ENCODE results near the gene SUN3.

Gene SUN3

DNA sequence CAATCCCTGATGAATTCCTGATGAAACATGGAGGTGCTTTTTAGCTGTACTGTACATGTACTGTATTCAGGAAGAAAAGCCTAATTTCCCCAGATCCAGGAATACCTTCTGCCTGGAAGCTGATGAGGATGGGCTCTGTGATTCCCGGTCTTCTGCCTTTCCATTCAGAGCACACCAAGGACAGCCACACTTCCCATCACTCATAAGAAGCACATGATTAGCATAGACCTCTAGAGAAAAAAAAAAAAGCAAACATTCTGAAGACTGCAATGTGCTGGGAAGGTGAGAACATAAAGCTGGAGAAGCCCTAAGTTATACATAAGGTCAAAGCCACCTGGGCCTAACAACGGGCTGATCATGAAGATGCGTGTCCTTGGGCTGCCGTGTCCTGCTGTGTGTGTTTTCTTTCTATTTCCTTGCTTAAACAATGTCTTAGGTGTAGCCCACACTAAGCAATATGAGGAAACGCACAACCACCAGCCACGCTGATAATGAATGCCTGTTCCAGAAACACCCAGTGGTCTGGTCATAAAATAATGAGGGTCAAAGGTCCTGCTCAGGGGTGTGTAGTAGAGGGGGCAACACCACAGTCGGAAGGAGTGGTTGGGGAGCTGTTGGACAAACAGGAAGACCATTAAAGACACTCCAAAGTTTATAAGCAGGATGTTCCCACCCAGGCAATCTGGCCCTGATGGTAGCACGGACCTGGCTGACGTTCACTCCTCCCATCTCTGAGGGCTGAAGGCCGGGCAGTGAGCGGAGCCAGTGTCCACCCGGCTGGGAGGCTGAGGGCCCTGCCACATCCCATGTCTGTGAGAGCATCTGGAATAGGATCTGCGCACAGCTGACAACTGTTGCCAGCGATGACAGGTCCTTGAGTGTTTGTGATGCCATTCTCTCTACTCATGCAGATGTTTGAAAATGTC is 88.6 kb downstream of the SUN3 start:
- no peak for DNase-seq
- Histone ChIP-seq H3K27me3 (replicated peaks; ENCODE audit: control insufficient read depth, insufficient read depth, low read length, poor library complexity, severe bottlenecking) (no peaks in the 10 kb centered on the region), H3K4me3 (ENCODE audit: insufficient read depth, low read depth, low read length, poor library complexity, severe bottlenecking) (no peak overlapping the region), H3K36me3 (ENCODE audit: control insufficient read depth, insufficient read depth, low read length) (no peaks in the 10 kb centered on the region), H3K27ac (ENCODE audit: insufficient read depth, low read length, poor library complexity, severe bottlenecking) (no peak overlapping the region), H3K9me3 (ENCODE audit: control insufficient read depth, low read length) (no peaks in the 10 kb centered on the region), H3K4me1 (ENCODE audit: control insufficient read depth, insufficient read depth, low read length, poor library complexity, severe bottlenecking) (no peaks in the 10 kb centered on the region)

DNA sequence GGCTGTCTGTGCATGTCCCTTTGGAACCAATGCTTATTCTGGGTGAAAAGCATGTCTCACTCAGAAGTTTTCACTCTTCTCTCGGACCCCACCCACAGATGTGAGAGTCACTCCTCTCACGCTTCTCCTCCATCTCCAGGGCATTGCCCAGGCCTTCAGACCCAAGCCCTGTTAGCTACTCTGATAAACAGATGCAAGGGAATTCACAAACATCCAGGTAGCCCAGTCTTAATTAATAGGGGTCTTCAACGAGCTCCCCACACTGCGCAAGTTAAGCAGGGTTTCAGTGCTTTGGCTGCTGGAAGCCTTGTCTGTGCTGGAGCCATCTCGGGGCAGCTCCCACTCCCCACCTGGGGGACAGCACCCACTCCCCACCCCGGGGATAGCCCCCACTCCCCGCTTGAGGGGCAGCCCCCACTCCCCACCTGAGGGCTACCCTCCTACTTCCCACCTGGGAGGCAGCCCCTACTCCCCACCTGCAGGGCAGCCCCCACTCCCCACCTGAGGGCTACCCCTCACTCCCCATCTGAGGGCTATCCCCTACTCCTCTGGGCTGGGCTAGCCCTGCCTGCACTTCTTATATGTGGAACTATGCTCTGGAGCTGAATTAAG is 89.4 kb downstream of the SUN3 start:
- no peaks in the 10 kb centered on the region for H3K4me1 ChIP-seq (ENCODE audit: control insufficient read depth, insufficient read depth, low read length, poor library complexity, severe bottlenecking)

DNA sequence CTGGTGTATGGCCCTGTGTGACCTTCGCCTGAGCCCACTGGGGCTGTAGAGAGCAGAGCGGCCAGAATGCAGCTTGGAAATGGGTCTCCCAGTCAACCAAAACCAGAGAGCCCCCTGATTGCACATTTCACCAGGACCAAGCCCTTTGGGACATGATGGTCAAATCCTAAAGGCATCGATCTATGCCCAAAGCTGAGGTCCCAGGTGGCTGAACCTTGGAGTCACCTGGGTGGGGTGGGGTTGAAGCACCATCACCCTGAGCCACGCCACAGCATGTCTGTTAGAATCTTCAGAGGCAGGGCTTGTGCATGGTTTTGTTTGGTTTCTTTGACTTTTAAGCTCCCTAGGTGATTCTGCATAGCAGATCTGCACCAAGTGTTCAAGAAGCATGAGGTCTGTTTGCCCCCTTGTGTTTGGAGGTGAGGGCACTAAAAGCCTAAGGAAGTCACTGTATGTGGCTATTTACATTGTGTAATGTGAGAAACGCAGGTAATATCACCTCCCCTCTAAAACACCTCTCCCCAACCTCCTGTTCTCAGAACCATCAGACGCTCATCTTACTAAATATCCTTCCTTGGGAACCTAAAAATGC is 90.2 kb downstream of the SUN3 start:
- H3K27ac ChIP-seq (ENCODE audit: insufficient read depth, low read length, poor library complexity, severe bottlenecking), result no peak overlapping the region
- no peaks in the 10 kb centered on the region for H3K36me3 ChIP-seq (ENCODE audit: control insufficient read depth, insufficient read depth, low read length)
- H3K27me3 ChIP-seq (replicated peaks; ENCODE audit: control insufficient read depth, insufficient read depth, low read length, poor library complexity, severe bottlenecking), result no peaks in the 10 kb centered on the region
- H3K4me3 ChIP-seq (ENCODE audit: insufficient read depth, low read depth, low read length, poor library complexity, severe bottlenecking), result no peak overlapping the region
- H3K4me1 ChIP-seq (ENCODE audit: control insufficient read depth, insufficient read depth, low read length, poor library complexity, severe bottlenecking), result no peaks in the 10 kb centered on the region
- DNase-seq, result no peak
- H3K9me3 ChIP-seq (ENCODE audit: control insufficient read depth, low read length), result no peaks in the 10 kb centered on the region

More for the DNA sequence above, 89.4 kb downstream of the SUN3 start:
- Histone ChIP-seq H3K4me3 (ENCODE audit: insufficient read depth, low read depth, low read length, poor library complexity, severe bottlenecking) (no peak overlapping the region), H3K27ac (ENCODE audit: insufficient read depth, low read length, poor library complexity, severe bottlenecking) (no peak overlapping the region), H3K9me3 (ENCODE audit: control insufficient read depth, low read length) (no peaks in the 10 kb centered on the region), H3K27me3 (replicated peaks; ENCODE audit: control insufficient read depth, insufficient read depth, low read length, poor library complexity, severe bottlenecking) (no peaks in the 10 kb centered on the region), H3K36me3 (ENCODE audit: control insufficient read depth, insufficient read depth, low read length) (no peaks in the 10 kb centered on the region)
- DNase-seq, result no peak

DNA sequence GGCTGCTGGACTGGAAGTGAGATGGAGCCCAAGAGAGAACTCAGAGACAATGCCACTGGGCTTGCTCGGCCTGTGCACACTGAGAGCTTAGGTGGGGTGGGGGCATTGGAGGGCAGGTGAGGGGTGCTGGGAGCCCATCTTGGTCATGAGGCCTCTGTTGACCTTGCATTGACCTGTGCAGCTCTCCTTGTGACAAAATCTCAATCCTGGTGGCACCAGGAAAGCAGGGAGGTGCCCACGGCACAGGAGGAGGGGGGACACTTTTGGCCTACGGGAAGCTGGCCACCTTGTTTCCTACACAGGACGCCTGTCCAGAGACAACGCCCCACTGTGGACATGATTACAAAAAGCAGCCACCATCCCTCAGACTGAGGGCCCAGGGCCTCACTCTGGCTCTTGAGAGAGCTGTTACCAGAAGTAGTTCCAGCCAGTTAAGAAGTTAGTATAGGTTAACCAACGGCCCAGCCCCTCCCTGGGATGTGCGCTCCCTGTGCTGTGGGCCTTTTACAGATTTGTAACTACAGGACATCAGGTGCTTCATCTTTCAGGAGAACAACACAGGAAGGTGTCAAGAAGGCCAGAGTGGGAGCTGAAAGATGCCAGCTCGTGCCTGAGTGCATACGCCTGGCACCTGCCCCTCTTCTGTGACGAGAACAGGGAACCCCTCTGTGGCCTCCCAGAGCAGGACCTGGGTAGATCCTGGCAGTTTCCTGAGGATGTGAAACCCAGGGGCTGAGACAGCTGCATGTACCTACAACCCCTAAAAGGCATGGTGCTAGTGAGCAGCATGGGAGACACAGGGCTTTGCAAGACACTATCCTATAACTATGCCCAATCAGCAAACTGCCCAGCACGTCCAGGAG is 91.0 kb downstream of the SUN3 start:
- Histone ChIP-seq H3K4me3 (ENCODE audit: insufficient read depth, low read depth, low read length, poor library complexity, severe bottlenecking) (no peak overlapping the region), H3K36me3 (ENCODE audit: control insufficient read depth, insufficient read depth, low read length) (no peaks in the 10 kb centered on the region), H3K27me3 (replicated peaks; ENCODE audit: control insufficient read depth, insufficient read depth, low read length, poor library complexity, severe bottlenecking) (no peaks in the 10 kb centered on the region), H3K4me1 (ENCODE audit: control insufficient read depth, insufficient read depth, low read length, poor library complexity, severe bottlenecking) (no peaks in the 10 kb centered on the region), H3K27ac (ENCODE audit: insufficient read depth, low read length, poor library complexity, severe bottlenecking) (no peak overlapping the region), H3K9me3 (ENCODE audit: control insufficient read depth, low read length) (no peaks in the 10 kb centered on the region)
- DNase-seq, result no peak
